Measurements from ENCODE around the gene CRYZL1.

Gene CRYZL1

DNA sequence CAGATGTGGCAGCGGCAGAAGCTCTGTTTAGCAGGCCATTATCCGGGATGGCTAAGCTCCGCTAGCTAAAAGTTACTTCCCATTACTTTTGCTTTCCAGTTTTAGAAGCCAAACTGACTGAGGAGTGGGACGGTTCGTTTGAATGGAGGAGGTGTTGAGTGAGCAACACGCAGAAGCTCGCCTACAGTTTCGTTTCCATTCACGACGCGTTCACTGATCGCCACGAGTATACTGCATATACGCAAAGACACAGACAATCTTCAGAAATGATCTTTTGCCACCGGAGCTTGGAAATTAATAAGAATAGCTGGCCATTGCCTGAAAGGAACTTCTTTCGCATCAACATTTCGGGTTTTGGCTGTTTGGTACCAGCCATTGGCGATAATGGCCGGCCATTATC is 84.1 kb downstream of the CRYZL1 start:
- H3K27ac ChIP-seq, result no peak overlapping the region
- TF ChIP-seq, protein P1, sequence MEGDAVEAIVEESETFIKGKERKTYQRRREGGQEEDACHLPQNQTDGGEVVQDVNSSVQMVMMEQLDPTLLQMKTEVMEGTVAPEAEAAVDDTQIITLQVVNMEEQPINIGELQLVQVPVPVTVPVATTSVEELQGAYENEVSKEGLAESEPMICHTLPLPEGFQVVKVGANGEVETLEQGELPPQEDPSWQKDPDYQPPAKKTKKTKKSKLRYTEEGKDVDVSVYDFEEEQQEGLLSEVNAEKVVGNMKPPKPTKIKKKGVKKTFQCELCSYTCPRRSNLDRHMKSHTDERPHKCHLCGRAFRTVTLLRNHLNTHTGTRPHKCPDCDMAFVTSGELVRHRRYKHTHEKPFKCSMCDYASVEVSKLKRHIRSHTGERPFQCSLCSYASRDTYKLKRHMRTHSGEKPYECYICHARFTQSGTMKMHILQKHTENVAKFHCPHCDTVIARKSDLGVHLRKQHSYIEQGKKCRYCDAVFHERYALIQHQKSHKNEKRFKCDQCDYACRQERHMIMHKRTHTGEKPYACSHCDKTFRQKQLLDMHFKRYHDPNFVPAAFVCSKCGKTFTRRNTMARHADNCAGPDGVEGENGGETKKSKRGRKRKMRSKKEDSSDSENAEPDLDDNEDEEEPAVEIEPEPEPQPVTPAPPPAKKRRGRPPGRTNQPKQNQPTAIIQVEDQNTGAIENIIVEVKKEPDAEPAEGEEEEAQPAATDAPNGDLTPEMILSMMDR (conservative IDR thresholded peaks at IDR 0.05), result no peak

DNA sequence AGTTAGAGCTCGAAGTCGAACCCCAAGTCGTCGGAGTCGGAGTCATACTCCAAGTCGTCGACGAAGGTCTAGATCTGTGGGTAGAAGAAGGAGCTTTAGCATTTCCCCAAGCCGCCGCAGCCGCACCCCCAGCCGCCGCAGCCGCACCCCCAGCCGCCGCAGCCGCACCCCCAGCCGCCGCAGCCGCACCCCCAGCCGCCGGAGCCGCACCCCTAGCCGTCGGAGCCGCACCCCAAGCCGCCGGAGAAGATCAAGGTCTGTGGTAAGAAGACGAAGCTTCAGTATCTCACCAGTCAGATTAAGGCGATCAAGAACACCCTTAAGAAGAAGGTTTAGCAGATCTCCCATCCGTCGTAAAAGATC is 86.6 kb downstream of the CRYZL1 start:
- TF ChIP-seq, protein P1 (conservative IDR thresholded peaks at IDR 0.05), result no peak
- H3K27ac ChIP-seq, result no peak overlapping the region

GRCh38 chr21:33554236-33554981 is 87.1 kb downstream of the CRYZL1 start:
- TF ChIP-seq, protein P1 (conservative IDR thresholded peaks at IDR 0.05), result no peak
- no peak overlapping the region for H3K27ac ChIP-seq

GRCh38 chr21:33552999-33553598 is 88.4 kb downstream of the CRYZL1 start:
- TF ChIP-seq, protein P1 (conservative IDR thresholded peaks at IDR 0.05), result no peak
- H3K27ac ChIP-seq, result no peak overlapping the region

DNA sequence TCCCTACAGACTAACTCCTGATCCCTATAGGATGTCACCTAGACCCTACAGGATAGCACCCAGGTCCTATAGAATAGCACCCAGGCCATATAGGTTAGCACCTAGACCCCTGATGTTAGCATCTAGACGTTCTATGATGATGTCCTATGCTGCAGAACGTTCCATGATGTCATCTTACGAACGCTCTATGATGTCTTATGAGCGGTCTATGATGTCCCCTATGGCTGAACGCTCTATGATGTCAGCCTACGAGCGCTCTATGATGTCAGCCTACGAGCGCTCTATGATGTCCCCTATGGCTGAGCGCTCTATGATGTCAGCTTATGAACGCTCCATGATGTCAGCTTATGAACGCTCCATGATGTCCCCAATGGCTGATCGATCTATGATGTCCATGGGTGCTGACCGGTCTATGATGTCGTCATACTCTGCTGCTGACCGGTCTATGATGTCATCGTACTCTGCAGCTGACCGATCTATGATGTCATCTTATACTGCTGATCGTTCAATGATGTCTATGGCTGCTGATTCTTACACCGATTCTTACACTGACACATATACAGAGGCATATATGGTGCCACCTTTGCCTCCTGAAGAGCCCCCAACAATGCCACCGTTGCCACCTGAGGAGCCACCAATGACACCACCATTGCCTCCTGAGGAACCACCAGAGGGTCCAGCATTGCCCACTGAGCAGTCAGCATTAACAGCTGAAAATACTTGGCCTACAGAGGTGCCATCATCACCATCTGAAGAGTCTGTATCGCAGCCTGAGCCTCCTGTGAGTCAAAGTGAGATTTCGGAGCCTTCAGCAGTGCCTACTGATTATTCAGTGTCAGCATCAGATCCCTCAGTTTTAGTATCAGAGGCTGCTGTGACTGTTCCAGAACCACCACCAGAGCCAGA is 89.2 kb downstream of the CRYZL1 start:
- no peak overlapping the region for H3K27ac ChIP-seq
- TF ChIP-seq, protein P1 (conservative IDR thresholded peaks at IDR 0.05), result no peak

DNA sequence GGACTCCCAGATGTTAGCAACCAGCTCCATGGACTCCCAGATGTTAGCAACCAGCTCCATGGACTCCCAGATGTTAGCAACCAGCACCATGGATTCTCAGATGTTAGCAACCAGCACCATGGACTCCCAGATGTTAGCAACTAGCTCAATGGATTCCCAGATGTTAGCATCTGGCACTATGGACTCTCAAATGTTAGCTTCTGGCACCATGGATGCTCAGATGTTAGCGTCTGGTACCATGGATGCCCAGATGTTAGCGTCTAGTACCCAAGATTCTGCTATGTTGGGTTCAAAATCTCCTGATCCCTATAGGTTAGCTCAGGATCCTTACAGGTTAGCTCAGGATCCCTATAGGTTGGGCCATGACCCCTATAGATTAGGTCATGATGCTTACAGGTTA is 89.9 kb downstream of the CRYZL1 start:
- TF ChIP-seq, protein P1 (conservative IDR thresholded peaks at IDR 0.05), result no peak
- H3K27ac ChIP-seq, result no peak overlapping the region

All from VCaP (cell line).